ENCODE data around the gene ZMIZ1. TPM values are rescaled to one million over a fixed set of nuclear protein-coding genes. Genes with fewer than 3 reads are reported as not detected.
A peak's percentile ranks its signal among the peaks of the same experiment; 100 is the strongest.

Gene ZMIZ1
- total RNA-seq, 1 experiment from 2014 or later = 15.4 TPM

- no peak for DNase-seq (ENCODE audit: low read depth)
Measured at GRCh38 chr10:79063661-79064492, 4.9 kb upstream of the ZMIZ1 start.

GRCh38 chr10:79065091-79065551 is 3.6 kb upstream of the ZMIZ1 start:
- DNase-seq (ENCODE audit: low read depth) = no peak

- no peak for DNase-seq (ENCODE audit: low read depth)
Measured at GRCh38 chr10:79065853-79066252, 2.9 kb upstream of the ZMIZ1 start.

- DNase-seq (ENCODE audit: low read depth) = peak; percentile 40
Measured at GRCh38 chr10:79066411-79067240, 2.1 kb upstream of the ZMIZ1 start.

GRCh38 chr10:79067241-79068202 is 1.2 kb upstream of the ZMIZ1 start:
- DNase-seq (ENCODE audit: low read depth) = peak; percentile 84

GRCh38 chr10:79068203-79068561 is 584 bp upstream of the ZMIZ1 start:
- no peak for DNase-seq (ENCODE audit: low read depth)

GRCh38 chr10:79069325-79070080 is 737 bp downstream of the ZMIZ1 start:
- no peak for DNase-seq (ENCODE audit: low read depth)

- no peak for DNase-seq (ENCODE audit: low read depth)
Measured at GRCh38 chr10:79070081-79070605, 1.4 kb downstream of the ZMIZ1 start.

GRCh38 chr10:79070606-79071395 is 2.0 kb downstream of the ZMIZ1 start:
- DNase-seq (ENCODE audit: low read depth) = peak; percentile 78

- no peak for DNase-seq (ENCODE audit: low read depth)
Measured at GRCh38 chr10:79071396-79071923, 2.7 kb downstream of the ZMIZ1 start.

GRCh38 chr10:79072041-79072441 is 3.3 kb downstream of the ZMIZ1 start:
- no peak for DNase-seq (ENCODE audit: low read depth)

- DNase-seq (ENCODE audit: low read depth) = no peak
Measured at GRCh38 chr10:79072994-79073645, 4.4 kb downstream of the ZMIZ1 start.

- DNase-seq (ENCODE audit: low read depth) = peak; percentile 72
Measured at GRCh38 chr10:79073784-79074432, 5.1 kb downstream of the ZMIZ1 start.

GRCh38 chr10:79074732-79075131 is 6.0 kb downstream of the ZMIZ1 start:
- no peak for DNase-seq (ENCODE audit: low read depth)

GRCh38 chr10:79075418-79075817 is 6.7 kb downstream of the ZMIZ1 start:
- no peak for DNase-seq (ENCODE audit: low read depth)

- DNase-seq (ENCODE audit: low read depth) = no peak
Measured at GRCh38 chr10:79077488-79078173, 8.9 kb downstream of the ZMIZ1 start.

GRCh38 chr10:79078367-79079053 is 9.7 kb downstream of the ZMIZ1 start:
- DNase-seq (ENCODE audit: low read depth) = no peak

Measured in RPMI7951 (cell line).